Transverse colon (tissue), 4 donors: Measurements from ENCODE around the gene TNS3.

Experiments
- POLR2AphosphoS5 ChIP-seq, 3 donors: sonication (generic); formaldehyde crosslinking; IDR thresholded peaks; one replicate each; pipeline ENCODE4 v1.6.1; 2016; ENCODE audit warnings: antibody characterized with exemption in 3 of 3
- TF ChIP-seq, protein P1 (sequence below), 5 experiments: fragments of 200-600 bp in 3 of 5; fragments of 450-650 bp in 2 of 5; sonication (generic) in 3 of 5; IDR thresholded peaks; 1 replicate in 2 of 5; 2 replicates in 3 of 5; pipeline ENCODE4 v1.5.1; 2016 to 2017; ENCODE audit warnings: antibody characterized with exemption in 5 of 5, inconsistent platforms in 3 of 5, mild to moderate bottlenecking in 2 of 5, moderate library complexity in 1 of 5

DNA sequence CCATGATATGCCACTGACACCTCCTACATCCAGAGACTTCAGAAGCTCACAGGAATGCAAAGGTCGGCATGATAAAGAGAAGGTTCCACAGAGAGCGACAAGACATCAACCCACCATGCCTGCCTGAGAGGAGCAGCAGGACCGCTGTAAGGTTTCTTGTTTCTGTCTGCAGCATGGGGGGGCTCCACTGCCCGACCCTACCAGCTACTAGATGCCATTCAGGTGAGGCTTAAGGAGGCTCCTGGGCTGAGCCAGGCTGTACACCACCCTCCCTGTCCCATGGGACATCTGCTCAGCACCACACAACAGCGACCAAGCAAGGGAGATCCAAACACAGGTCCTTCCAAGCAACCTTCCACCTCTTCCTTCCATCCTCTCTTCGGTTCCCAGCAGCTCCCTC lies 234.6 kb downstream of the TNS3 start:
- TF ChIP-seq, protein P1, sequence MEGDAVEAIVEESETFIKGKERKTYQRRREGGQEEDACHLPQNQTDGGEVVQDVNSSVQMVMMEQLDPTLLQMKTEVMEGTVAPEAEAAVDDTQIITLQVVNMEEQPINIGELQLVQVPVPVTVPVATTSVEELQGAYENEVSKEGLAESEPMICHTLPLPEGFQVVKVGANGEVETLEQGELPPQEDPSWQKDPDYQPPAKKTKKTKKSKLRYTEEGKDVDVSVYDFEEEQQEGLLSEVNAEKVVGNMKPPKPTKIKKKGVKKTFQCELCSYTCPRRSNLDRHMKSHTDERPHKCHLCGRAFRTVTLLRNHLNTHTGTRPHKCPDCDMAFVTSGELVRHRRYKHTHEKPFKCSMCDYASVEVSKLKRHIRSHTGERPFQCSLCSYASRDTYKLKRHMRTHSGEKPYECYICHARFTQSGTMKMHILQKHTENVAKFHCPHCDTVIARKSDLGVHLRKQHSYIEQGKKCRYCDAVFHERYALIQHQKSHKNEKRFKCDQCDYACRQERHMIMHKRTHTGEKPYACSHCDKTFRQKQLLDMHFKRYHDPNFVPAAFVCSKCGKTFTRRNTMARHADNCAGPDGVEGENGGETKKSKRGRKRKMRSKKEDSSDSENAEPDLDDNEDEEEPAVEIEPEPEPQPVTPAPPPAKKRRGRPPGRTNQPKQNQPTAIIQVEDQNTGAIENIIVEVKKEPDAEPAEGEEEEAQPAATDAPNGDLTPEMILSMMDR (IDR thresholded peaks at IDR 0.05): no peak
- no peak for TF ChIP-seq POLR2AphosphoS5 (IDR thresholded peaks at IDR 0.05)
